HG02571 (cell line): Measurements from ENCODE around the gene PMM1.
"Not testable (repeated sequence)": the region's sequence is repeated elsewhere in the genome, so short reads cannot be mapped to it uniquely, and the experiment has no call there.

ENCODE experiments used
- ATAC-seq: cut with Tn5 transposase; IDR thresholded peaks from one replicate; pipeline ENCODE4 v1.9.1; 2021; ENCODE audit warnings: mild to moderate bottlenecking, moderate library complexity; ENCODE audit not compliant: unreplicated experiment

PMM1 gene

DNA sequence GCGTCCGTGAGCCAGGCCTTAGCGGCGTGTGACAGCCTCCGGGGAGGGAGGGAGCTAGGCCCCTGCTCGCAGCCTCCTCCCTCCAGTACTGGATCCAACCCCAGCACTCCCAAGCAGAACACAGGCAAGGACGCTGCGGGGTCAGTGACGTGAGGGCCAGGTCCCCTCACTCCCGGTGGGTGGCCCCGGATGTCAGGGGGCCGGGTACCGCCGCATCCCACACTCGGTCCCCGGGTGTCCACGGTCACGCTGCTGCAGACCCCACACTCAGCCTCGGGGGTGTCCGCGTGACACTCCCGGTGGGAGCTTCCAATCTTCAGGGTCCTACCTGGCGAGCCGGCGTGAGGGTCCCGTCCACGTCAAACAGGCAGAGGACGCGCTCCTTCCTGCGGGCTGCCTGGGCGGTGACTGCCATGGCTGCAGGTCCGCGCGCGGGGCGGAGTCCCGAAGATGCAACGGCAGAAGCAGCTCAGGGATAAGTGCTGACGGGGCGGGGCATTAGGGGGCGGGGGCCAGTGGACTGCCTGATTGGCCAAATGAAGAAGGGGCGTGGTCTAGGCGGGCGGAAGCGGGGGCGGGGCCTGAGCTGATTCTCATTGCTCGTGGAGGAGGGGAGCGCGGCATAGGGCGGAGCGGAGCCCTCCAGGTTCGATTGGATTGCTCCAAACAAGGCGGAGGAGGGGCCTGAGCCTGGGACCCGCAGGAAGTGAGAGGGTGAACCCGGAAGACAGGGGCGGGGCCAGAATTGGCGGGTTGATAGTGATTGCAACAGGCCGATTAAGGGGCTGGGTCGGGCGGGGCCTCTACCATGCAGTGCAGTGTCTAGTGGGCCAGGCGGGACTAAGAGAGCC is at the start of gene PMM1:
Gene PMM1, minus strand, starts transcription at position 450 of the 851 bp plus-strand sequence. Its CDS starts 35 bp downstream, at position 415.
- peak; percentile 87 for ATAC-seq

GRCh38 chr22:41638748-41639147 is 49.1 kb upstream of the PMM1 start:
- no peak for ATAC-seq

GRCh38 chr22:41638124-41638523 is 48.5 kb upstream of the PMM1 start:
- no peak for ATAC-seq

- ATAC-seq, result not testable (repeated sequence)
These were observed 48.0 kb upstream of the PMM1 start for GRCh38 chr22:41637623-41638022.

- ATAC-seq, result no peak
These were observed 46.8 kb upstream of the PMM1 start for GRCh38 chr22:41636467-41636866.

DNA sequence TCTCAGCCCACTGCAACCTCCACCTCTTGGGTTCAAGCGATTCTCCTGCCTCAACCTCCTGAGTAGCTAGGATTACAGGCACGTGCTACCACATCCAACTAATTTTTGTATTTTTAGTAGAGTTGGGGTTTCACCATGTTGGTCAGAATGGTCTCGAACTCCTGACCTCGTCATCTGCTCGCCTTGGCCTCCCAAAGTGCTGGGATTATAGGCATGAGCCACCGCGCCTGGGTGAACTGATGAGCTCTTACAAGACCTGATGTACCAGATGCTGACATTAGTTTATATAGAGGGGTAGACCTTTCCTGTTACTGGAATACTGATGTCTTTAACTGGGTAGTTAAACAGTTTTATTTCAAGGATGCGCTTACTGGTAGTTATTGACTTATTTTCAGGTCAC is 45.0 kb upstream of the PMM1 start:
- not testable (repeated sequence) for ATAC-seq

DNA sequence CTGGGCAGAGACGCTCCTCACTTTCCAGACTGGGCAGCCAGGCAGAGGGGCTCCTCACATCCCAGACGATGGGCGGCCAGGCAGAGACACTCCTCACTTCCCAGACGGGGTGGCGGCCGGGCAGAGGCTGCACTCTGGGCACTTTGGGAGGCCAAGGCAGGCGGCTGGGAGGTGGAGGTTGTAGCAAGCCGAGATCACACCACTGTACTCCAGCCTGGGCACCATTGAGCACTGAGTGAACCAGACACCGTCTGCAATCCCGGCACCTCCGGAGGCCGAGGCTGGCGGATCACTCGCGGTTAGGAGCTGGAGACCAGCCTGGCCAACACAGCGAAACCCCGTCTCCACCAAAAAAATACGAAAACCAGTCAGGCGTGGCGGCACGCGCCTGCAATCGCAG is 42.0 kb upstream of the PMM1 start:
- not testable (repeated sequence) for ATAC-seq

GRCh38 chr22:41631115-41631514 is 41.5 kb upstream of the PMM1 start:
- ATAC-seq, result not testable (repeated sequence)

- no peak for ATAC-seq
These were observed 35.9 kb upstream of the PMM1 start for GRCh38 chr22:41625577-41625976.

DNA sequence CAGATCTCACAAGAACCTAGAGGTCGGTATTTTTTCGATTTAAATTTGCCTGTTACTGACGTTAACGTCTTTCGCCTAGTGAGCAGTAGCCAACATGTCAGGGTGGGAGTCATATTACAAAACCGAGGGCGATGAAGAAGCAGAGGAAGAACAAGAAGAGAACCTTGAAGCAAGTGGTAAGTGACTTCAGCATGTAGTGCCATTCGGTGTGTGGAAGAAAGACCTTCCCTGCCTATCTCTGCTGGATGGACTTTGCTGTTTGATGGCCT is 32.2 kb upstream of the PMM1 start:
- ATAC-seq, result no peak

DNA sequence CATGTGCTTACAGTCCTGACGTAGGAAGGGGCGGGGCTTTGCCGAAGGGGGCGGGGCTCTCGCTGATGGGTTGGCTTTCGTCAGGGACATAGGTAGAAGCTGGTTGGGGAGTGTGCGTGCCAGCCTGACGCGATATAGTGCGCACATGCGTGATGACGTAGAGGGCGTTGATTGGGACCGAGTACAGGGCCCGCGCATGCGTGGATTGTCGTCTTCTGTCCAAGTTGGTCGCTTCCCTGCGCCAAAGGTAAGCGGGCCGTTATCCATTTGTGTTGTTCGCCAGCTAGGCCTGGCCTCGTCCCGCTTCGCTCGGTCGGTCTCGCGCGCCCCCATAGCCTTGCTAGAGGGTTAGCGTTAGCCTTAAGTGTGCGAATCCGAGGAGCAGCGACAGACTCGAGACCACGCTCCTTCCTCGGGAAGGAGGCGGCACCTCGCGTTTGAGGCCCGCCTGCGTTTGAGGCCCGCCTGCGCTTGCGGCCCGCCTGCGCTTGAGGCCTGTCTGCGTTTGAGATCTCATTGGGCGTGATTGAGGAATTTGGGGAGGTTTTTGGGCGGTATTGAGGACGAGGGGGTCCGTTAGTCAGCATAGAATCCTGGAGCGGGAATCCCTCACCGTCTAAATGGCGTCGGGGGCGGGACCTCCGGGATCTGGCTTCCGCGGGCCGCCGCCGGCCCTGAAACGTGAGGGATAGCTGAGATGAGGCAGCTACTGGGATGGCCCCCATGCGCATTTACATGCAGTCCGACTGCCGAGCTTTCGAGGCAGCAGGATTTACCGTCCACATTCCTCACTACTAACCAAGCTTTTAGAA is 31.7 kb upstream of the PMM1 start, which contains the start of gene XRCC6:
Gene XRCC6, plus strand, starts transcription at position 197 of the 812 bp plus-strand sequence. CDS start 710 bp downstream, outside the sequence.
- ATAC-seq, result peak; percentile 83

DNA sequence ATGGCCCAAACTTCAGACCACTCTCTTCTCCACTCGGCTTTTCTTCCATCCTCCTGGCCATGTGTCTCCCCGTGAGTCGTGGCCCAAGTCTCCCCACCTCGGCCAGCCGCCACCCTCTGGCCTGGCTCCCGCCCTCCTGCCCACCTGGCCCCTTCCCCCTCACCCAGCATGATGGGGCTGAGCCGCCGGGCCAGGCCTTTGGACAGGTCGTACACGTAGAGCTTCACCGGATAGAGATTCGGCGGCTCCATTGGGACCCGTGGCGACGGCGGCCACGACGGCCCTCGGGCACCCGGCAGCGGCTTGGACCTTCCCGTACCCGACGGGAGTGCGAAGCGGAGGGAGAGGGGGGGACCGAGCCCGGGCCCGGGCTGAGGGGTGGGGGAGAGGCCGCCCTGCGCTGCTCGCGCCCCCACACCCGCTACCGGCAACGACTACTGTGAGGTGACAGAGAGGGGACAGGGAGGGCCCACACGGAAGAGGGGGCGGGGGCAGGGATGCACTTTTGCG is 31.0 kb upstream of the PMM1 start, which contains the start of gene DESI1:
Gene DESI1, minus strand, starts transcription at position 455 of the 510 bp plus-strand sequence. Its CDS starts 204 bp downstream, at position 251.
- peak; percentile 26 for ATAC-seq

GRCh38 chr22:41619979-41620588 is 30.4 kb upstream of the PMM1 start:
- peak; percentile 10 for ATAC-seq

- ATAC-seq, result no peak
These were observed 23.8 kb upstream of the PMM1 start for GRCh38 chr22:41613456-41613855.

DNA sequence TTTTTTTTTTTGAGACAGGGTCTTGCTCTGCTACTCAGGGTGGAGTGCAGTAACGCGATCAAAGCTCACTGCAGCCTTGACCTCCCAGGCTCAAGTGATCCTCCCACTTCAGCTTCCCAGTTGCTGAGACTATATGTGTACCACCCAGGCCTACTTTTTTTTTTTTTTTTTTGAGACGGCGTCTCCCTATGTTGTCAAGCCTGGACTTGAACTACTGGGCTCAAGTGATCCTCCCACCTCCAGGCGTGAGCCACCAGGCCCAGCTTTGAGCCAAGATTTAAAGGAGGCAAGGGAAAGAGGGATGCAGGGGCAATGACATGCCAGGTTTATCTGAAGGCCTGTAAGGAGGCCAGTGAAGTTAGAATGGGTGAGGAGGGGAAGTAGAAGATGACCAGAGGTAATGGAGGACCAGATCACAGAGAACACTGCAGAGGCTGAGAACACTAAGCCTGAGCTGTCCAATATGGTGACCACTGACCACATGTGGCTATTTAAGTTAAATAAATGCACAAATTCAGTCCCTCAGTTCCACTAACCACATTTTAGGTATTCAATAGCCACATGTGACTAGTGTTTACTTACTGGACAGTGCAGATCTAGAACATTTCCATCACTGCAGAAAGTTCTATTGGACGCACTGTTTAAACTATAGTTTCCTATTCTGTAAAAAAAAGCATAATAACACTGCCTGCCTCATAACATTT is 23.1 kb upstream of the PMM1 start:
- ATAC-seq, result no peak

DNA sequence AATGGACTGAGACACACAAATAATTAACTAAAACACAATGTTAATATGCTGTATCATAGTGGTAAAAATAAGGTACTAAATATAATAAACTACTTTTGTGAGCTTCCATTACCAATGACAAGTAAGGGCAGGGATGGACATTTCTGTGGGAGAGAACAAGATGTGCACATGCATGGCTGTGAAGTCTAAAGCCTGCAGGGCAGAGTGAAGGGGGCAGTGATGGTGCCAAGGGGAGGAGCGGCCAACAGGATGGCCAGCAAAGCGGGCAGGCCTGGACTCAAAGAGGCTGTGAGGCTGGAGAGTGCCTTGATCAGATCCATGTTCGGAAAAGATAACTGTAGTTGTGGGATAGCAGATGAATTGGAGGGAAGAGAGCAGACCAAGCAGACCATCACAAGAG is 18.7 kb upstream of the PMM1 start:
- ATAC-seq, result no peak

GRCh38 chr22:41603873-41604332 is 14.3 kb upstream of the PMM1 start:
- ATAC-seq, result no peak

DNA sequence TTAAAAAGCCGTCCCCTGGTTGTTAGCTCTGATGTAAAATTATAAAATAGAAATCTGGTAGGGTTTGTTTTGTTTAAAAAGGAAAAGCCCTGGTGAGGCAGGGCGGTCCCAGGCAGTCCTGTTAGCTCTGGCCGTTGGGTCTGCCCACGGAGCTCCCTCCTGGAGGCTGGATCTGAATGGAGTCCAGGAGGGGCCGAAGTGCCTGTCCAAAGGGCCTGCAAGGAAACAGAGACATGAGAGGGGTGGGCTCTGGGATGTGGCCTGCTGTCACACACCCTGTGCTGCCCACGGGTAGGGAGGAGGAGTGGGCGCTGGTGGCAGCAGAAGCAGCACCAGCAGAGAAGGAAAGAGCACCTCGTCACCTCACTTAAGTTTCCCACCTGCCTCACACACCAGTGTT is 11.3 kb upstream of the PMM1 start:
- ATAC-seq, result no peak

DNA sequence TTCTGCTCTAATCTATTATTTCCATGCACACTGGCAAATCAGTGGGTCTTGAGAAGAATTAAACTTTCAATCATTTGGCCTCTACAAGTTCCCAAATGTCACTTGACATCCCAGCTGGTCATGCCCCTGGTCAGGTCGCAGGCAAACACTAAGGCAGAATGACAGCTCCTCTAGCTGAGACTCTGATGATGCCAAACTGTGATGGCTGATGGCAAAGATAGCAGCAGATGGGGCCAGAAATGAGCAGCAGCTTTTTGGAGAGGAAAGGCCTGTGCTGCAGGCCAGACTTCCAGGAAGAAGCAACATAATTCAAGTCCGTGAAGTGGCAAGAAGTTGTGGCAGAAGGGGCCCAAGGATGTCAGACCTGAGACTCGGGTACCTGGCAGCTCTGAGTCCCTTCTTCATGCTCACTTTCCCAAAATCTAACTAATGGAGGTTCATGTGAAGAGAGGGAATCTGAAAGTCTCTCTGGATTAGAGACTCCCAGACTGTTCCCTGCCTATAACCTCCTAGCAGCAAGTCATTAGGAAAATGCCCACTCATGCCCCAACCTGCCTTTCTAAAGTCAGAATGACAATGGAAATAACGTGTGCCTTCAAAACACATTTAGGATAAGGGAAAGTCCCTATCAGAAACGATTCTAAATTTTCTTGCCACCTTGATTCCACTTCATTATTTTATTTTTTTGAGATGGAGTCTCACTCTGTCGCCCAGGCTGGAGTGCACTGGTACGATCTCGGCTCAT is 9.4 kb upstream of the PMM1 start:
- ATAC-seq, result no peak

DNA sequence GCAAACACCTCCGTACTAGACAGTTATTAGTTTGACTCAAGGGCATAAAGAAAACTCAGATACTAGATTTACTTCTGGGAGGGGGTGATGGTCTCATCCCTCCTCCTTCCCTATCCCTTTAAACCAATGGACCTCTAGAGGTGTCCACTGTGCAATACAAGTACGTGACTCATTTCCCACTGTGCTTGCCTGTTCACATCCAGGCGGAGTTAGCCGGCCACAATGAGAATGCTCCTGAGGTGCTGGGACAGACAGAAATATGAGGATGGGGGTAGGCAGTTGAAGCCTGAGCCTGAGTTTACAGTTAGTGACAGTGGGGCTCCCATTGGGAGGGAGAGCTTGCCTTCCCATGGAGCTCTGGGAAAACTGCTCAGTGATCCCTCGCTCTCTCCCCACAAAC is 8.4 kb upstream of the PMM1 start:
- no peak for ATAC-seq
